HG02840 (cell line): ENCODE measurements around the gene CLSTN2.

Source experiments
- ATAC-seq: cut with Tn5 transposase; IDR thresholded peaks from one replicate; pipeline ENCODE4 v1.9.1; 2021; ENCODE audit warnings: mild to moderate bottlenecking, moderate library complexity, moderate number of reproducible peaks; ENCODE audit not compliant: unreplicated experiment, low FRiP score

The CLSTN2 gene

GRCh38 chr3:140170612-140171011 lies 235.6 kb downstream of the CLSTN2 start:
- ATAC-seq = no peak

DNA sequence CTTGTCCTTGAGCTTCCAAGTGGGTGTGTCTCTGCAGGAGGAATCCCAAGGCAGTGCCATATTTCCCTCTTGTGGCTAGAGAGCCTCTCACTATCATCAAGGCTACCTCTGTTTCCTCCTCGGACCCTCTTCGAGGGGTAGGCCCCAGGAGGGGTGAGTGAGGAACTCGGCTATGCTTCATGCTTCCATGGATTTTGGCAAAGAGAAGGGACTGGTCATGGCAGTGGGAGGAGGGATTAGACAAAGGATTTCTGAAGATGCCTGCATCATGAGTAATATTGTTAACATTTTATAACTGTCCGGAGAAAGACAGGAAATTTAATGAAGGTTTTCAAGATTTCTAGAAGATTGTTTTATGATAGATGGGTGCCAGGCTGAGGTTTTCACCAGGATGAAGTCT lies 241.5 kb downstream of the CLSTN2 start:
- ATAC-seq = no peak

DNA sequence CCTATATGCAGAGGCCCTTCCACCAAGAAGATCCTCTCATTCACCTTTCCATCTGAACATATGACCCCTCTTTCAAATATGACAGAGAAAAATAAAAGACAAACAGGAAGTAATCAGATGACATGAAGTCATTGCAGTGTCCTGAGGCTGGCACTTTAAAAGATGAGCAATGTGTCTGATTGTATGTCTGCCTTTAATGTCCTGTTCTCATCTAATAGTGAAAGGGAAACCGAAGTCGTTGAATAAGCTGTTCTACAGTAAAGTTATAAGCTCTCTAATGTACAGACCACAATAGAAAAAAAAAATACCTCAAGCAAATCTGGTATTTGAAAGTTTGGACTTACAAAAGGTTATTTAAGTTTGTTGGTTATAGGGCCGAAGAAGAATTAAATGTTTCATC lies 243.0 kb downstream of the CLSTN2 start:
- ATAC-seq = no peak

DNA sequence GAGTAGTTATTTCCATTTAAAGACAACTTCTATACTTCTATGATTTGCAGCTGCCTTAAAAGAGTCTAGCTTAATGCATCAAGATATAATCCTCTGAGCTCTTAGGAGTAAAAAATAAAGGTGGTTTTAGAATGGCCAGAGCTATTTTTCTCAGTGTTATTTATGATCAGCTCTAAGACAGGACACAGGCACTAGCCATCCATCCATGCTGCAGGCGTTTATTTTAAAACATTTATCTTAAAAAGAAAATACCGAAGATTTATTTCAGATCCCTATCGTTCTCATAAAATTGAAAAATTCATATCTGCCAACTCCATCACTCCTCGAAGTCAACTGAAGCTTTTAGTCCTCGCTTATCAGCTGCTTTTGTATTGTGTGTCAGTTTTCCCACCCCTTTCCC lies 243.5 kb downstream of the CLSTN2 start:
- no peak for ATAC-seq

DNA sequence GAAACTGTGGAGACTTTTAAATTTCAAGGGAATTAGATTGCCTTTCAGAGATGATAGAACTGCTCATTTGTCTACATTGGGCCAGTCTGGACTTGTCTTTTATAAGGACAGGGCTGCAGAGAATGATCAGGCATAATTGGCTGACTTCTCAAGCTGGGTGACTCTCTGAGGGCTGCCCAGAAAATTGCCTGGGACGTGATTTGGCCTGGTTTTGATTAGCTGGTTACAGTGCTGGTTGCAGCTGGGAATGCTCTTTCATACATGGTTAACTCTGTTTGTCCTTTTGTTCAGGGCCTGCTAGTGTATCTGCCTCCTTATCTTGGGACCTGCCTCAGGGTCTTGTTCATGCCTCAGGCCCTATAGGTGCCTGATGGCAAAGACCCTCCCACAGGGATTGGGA lies 245.6 kb downstream of the CLSTN2 start:
- ATAC-seq = no peak

- ATAC-seq = no peak
Measured at GRCh38 chr3:140185375-140185774, 250.4 kb downstream of the CLSTN2 start.

- no peak for ATAC-seq
Measured at GRCh38 chr3:140186421-140186920, 251.5 kb downstream of the CLSTN2 start.

- ATAC-seq = no peak
Measured at GRCh38 chr3:140187028-140187427, 252.0 kb downstream of the CLSTN2 start.

DNA sequence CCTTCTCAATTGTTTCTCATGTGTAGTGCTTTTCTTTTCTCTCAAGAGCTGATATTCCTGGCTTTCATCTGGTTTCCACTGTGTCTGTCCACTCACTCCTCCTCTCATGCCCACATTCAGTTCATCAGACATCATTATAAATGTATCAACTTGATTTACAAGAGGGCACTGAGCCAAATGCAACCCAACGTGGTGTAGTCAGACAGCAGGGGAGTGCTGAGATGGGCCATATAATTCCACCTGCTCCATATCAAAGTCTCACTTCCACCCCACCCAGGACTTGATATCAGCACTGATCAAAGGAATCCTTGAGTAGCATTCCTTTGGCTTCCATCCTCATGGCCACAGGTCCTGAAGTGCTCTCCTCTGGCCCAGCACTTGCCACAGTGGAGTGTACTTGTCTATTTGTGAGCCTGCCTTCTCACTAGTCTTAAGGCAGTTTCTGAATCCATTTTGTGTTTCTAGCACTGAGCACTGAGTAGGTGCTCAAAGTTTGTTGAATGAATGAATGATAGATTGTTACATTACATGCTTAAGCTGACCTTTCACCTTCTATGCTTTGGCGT lies 252.8 kb downstream of the CLSTN2 start:
- no peak for ATAC-seq

- no peak for ATAC-seq
Measured at GRCh38 chr3:140188285-140188684, 253.3 kb downstream of the CLSTN2 start.

GRCh38 chr3:140189267-140189666 lies 254.3 kb downstream of the CLSTN2 start:
- ATAC-seq = no peak

DNA sequence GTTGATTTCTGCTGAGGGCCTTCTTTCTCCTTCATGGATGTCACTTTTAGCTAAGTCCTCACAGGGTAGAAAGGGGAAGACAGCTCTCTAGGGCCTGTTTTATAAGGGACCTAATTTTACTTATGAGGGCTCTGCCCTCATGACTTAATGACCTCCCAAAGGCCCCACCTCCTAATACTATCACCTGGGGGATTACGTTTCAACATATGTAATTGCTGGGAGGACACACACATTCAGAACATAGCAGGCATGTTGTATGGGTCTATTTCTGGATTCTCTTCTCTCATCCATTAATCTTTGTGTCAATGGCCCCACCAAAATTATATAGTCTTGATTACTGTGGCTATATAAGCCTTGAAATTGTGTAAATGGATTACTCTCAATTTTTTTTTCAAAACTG lies 255.0 kb downstream of the CLSTN2 start:
- no peak for ATAC-seq

DNA sequence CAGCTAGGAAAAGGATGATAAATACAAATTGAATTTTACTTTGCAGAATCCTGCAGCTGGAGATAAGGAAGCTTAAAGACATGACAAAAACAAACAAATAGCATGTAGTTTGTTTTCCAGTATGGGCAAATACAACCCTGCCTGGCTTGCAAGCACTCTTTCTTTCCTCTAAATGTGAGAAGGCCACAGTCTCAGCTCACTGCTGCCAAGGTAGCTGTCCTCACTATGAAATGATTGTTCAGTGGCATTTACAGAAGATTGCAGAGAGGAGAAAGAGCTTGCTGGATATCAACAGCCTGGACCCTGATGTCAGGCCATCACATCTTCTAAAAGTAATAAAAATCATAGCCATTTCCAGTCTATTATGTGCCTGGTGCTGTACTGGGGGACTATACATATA lies 262.0 kb downstream of the CLSTN2 start:
- no peak for ATAC-seq

GRCh38 chr3:140198242-140198641 lies 263.3 kb downstream of the CLSTN2 start:
- ATAC-seq = no peak

- ATAC-seq = no peak
Measured at GRCh38 chr3:140199008-140199407, 264.0 kb downstream of the CLSTN2 start.

DNA sequence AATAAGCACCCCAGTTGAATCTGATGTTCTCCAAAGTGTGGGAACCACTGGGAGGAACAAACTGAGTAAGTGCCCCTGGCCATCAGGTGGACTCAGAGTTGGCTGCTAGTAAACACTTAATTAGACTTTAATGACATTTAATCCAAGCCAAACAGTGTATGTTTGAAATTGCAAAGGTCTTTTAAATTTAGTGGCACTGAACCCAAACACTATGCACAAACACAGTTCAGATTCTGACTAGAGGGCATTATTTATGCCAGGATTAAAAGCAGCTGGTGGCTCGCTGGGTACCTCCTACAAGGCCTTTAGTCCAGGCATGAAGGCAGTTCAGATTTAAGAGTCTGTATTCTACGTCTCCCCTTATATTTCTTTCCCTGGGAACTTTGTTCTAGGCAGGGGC lies 264.8 kb downstream of the CLSTN2 start:
- ATAC-seq = no peak

GRCh38 chr3:140203510-140203909 lies 268.5 kb downstream of the CLSTN2 start:
- no peak for ATAC-seq

DNA sequence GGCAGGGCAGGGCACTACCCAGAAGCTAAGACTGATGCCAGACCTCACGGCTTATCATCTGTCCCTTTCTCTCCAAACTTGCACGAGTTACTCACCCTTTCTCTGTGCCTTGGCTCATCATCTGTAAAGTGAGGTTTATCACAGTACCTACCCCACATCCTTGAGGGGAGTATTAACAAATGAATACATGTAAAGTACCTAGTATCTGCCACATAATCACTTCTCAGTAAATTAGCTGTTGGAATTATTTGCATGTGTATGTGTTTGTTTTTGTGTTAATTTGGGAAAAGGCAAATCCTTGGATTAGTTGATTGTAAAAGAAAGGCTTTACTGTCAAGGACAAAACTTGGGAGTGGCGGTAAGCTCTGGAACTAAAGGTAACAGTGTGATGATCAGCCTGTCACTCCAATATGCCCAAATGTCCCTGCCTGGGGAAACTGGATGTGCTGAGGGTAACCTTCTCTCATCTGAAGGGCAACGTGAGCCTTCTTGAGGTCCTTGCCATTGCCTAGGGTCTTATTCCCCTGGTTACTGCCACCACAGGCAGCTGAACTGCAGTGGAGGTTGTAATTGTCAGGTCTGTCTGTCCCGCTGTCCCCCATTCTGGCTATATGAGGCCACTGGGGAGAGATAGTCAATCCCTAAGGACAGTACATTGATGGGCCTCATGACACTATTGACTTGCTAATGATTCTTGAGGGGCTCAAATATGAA lies 269.4 kb downstream of the CLSTN2 start:
- no peak for ATAC-seq

GRCh38 chr3:140205598-140205997 lies 270.6 kb downstream of the CLSTN2 start:
- ATAC-seq = no peak

- no peak for ATAC-seq
Measured at GRCh38 chr3:140206196-140207040, 271.4 kb downstream of the CLSTN2 start.

- no peak for ATAC-seq
Measured at GRCh38 chr3:140207541-140207940, 272.6 kb downstream of the CLSTN2 start.
